Activated CD8-positive, alpha-beta memory T cell treated with anti-CD3 and anti-CD28 coated beads, Interleukin-2, amount 10 ng/mL, durations not matched to agents 7 days and 5 days (primary cell): ENCODE results near the gene TAS2R39. TPM values are rescaled to one million over a fixed set of nuclear protein-coding genes. Genes with fewer than 3 reads are reported as not detected.
A peak's percentile ranks its signal among the peaks of the same experiment; 100 is the strongest.
"Not testable (repeated sequence)": the region's sequence is repeated elsewhere in the genome, so short reads cannot be mapped to it uniquely, and the experiment has no call there.

Source experiments
- ATAC-seq: fragments of 150-1000 bp; cut with Tn5 transposase; one replicate; pipeline ENCODE4 v1.10.0; 2021; ENCODE audit warnings: moderate library complexity
- CTCF ChIA-PET: fragments of 350-600 bp; sonication (Branson Sonifier 250); formaldehyde crosslinking; loops from one replicate; lab custom pipeline; 2021; ENCODE audit warnings: antibody characterized with exemption; lab: Charles Lee
- DNase-seq: peaks from one replicate; pipeline ENCODE4 v3.0.0-alpha.2; 2020
- H3K27ac Mint-ChIP-seq: one replicate; pipeline ENCODE4 v1.8.0; 2021; ENCODE audit warnings: mild to moderate bottlenecking, mixed read lengths
- H3K27me3 Mint-ChIP-seq: one replicate; pipeline ENCODE4 v1.8.0; 2021; ENCODE audit warnings: mixed read lengths
- H3K36me3 Mint-ChIP-seq: one replicate; pipeline ENCODE4 v1.8.0; 2021; ENCODE audit warnings: mild to moderate bottlenecking, mixed read lengths
- H3K4me1 Mint-ChIP-seq: one replicate; pipeline ENCODE4 v1.8.0; 2021; ENCODE audit warnings: mixed read lengths
- H3K4me3 Mint-ChIP-seq: one replicate; pipeline ENCODE4 v1.8.0; 2021; ENCODE audit warnings: mild to moderate bottlenecking, moderate library complexity, mixed read lengths
- H3K9me3 Mint-ChIP-seq: one replicate; pipeline ENCODE4 v1.8.0; 2022; ENCODE audit warnings: low read depth, mixed read lengths
- total RNA-seq, 2 experiments: library from RNA; stranded (reverse); gene quantifications; one replicate each; pipeline ENCODE4 v1.2.3, GENCODE V29; 2021

Gene TAS2R39
- total RNA-seq, 2 experiments from 2014 or later = not detected

GRCh38 chr7:143193880-143194279, 10.7 kb downstream of the TAS2R39 start:
- ATAC-seq (no peak), DNase-seq (no peak)
- Mint-ChIP-seq H3K27ac (no peak overlapping the region), H3K4me3 (no peak overlapping the region), H3K36me3 (no peaks in the 10 kb centered on the region), H3K27me3 (peaks cover 17% of the 10 kb centered on the region), H3K4me1 (no peaks in the 10 kb centered on the region), H3K9me3 (no peaks in the 10 kb centered on the region)
- CTCF ChIA-PET = no interaction called here

- no peaks in the 10 kb centered on the region for H3K9me3 Mint-ChIP-seq
- H3K27me3 Mint-ChIP-seq = peaks cover 34% of the 10 kb centered on the region
- H3K4me3 Mint-ChIP-seq = no peak overlapping the region
- CTCF ChIA-PET = no interaction called here
- H3K36me3 Mint-ChIP-seq = no peaks in the 10 kb centered on the region
- ATAC-seq (no peak), DNase-seq (no peak)
- H3K4me1 Mint-ChIP-seq = no peaks in the 10 kb centered on the region
- H3K27ac Mint-ChIP-seq = no peak overlapping the region
These were observed 15.8 kb downstream of the TAS2R39 start for GRCh38 chr7:143199040-143199439.

DNA sequence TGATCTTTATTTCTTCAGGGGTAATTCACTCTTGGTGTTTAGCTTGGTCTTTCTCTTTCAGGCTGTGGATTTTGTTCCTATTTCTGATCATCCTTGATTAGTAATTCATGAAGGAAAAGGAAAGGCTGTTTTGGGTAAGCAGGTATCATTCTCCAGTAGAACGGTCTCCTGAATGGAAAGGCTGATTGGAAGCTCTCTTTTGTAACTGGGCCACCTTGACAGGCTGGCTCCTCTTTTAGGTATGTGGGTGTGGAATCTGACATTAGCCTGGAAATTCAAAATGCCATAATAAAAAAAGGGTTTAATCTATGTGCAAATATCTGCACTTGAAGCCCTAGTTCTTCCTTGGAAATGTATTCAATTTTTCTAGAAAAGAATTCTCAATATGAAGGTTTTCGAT, 18.9 kb downstream of the TAS2R39 start:
- ATAC-seq (no peak), DNase-seq (no peak)
- H3K4me1 Mint-ChIP-seq = peaks cover 11% of the 10 kb centered on the region
- CTCF ChIA-PET = interaction anchor here (1.1 to 1.2 kb wide), 3 partner anchors 13 to 342 kb away, joined by 3 to 6 read pairs (median 3); no protein-coding TSS in a partner anchor
- no peak overlapping the region for H3K4me3 Mint-ChIP-seq
- peaks cover 37% of the 10 kb centered on the region for H3K27me3 Mint-ChIP-seq
- no peak overlapping the region for H3K27ac Mint-ChIP-seq
- H3K36me3 Mint-ChIP-seq = no peaks in the 10 kb centered on the region
- H3K9me3 Mint-ChIP-seq = no peaks in the 10 kb centered on the region

DNA sequence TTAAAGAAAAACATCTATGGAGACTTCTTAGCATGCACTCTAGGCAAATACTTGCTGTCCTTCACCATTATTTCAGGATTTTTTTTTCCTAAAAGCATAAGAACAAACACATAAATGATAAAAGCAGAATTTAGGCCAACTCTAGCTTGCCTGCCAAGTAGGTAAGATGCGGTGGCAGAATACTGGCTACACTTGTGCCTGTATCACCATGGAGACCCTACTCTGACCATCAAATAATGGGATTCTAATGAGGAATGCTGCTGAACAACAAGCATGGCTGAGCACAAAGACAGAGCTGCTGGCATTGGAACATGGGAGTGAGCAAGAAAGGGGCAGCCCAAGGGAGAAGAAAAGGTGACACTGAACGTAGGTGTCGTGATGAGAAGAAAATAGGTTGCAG, 20.2 kb downstream of the TAS2R39 start:
- Mint-ChIP-seq H3K27me3 (peaks cover 30% of the 10 kb centered on the region), H3K9me3 (no peaks in the 10 kb centered on the region), H3K4me1 (peaks cover 11% of the 10 kb centered on the region), H3K36me3 (no peaks in the 10 kb centered on the region), H3K4me3 (no peak overlapping the region), H3K27ac (no peak overlapping the region)
- ATAC-seq (no peak), DNase-seq (no peak)
- CTCF ChIA-PET = interaction anchor here (1.1 to 3.9 kb wide), 2 partner anchors 11 to 13 kb away, joined by 3 to 24 read pairs; no protein-coding TSS in a partner anchor

DNA sequence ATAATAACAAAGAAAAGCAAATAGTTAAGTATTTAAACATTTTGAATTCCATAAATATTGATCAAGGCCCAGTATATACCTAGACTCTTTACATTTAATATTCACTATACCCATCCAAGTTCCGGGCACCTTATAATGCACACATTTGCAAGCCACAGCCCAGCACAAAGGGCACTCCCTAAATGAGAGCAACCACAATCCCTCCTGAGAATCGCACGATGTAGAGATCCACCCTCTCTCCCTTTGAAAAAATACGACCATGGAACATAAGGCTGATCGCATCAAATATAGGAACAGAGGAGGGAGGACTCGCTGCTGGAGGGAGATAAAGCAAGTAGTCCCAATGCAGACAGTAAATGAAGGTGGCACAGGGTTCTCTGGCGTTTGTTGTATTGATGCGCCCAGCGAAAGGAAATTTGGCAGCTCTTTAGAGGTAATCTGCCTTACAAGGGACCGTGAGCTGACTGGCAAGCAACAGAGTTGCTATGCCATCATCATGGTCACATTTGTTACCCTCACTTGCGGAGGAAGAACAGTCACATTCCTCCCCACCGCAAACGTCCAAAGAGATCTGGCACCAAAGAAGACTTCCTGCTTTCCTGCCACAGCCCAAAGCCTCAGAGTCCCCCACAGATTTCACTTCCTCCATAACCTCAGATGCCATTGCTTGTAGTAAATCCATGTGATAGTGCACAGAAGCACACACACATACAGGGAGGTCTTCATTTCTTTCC, 22.5 kb downstream of the TAS2R39 start:
- H3K36me3 Mint-ChIP-seq = no peaks in the 10 kb centered on the region
- H3K27ac Mint-ChIP-seq = no peak overlapping the region
- ATAC-seq (peak; percentile 63), DNase-seq (peak; percentile 55)
- H3K27me3 Mint-ChIP-seq = peaks cover 17% of the 10 kb centered on the region
- CTCF ChIA-PET = interaction anchor here (1.0 to 3.9 kb wide), 3 partner anchors 9 to 198 kb away, joined by 3 to 24 read pairs (median 5); no protein-coding TSS in a partner anchor
- H3K4me1 Mint-ChIP-seq = peaks cover 11% of the 10 kb centered on the region
- H3K9me3 Mint-ChIP-seq = no peaks in the 10 kb centered on the region
- H3K4me3 Mint-ChIP-seq = no peak overlapping the region

DNA sequence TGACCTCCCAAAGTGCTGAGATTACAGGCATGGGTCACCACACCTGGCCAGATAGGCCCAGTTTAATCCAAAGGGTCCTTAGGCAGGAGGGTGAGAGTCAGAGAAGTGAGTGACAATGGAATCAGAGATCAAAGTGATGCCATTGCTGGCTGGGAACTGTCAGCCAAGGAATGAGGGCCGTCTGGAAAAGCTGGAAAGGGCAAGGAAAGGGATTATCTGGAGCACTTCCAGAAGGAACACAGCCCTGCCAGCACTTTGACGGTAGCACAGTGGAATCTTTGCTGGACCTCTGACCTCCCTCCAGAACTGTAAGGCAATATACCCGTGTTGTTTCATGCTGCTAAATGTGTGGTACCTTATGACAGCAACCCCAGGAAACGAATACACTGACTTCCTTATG, 27.3 kb downstream of the TAS2R39 start:
- no peak for DNase-seq
- Mint-ChIP-seq H3K4me3 (no peak overlapping the region), H3K4me1 (peaks cover 8% of the 10 kb centered on the region), H3K27ac (no peak overlapping the region), H3K36me3 (no peaks in the 10 kb centered on the region), H3K9me3 (no peaks in the 10 kb centered on the region), H3K27me3 (no peaks in the 10 kb centered on the region)
- no peak for ATAC-seq
- CTCF ChIA-PET = no interaction called here

DNA sequence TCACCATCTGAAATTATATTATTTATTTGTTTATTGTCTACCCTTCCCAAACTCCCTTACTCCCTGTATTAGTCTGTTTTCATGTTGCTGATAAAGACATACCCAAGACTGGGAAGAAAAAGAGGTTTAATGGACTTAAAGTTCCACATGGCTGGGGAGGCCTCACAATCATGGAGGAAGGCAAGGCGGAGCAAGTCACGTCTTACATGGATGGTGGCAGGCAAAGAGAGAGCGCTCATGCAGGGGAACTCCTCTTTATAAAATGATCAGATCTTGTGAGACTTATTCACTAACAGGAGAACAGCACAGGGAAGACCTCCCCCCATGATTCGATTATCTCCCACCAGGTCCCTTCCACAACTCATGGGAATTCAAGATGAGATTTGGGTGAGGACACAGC, 30.3 kb downstream of the TAS2R39 start:
- H3K27ac Mint-ChIP-seq, H3K4me1 Mint-ChIP-seq, ATAC-seq, H3K27me3 Mint-ChIP-seq, H3K4me3 Mint-ChIP-seq, H3K36me3 Mint-ChIP-seq, DNase-seq, H3K9me3 Mint-ChIP-seq: not testable (repeated sequence)
- CTCF ChIA-PET = interaction anchor here (1.9 to 9.2 kb wide), 5 partner anchors 191 to 371 kb away, joined by 4 to 276 read pairs (median 10); partner anchors contain the start of gene EPHB6

DNA sequence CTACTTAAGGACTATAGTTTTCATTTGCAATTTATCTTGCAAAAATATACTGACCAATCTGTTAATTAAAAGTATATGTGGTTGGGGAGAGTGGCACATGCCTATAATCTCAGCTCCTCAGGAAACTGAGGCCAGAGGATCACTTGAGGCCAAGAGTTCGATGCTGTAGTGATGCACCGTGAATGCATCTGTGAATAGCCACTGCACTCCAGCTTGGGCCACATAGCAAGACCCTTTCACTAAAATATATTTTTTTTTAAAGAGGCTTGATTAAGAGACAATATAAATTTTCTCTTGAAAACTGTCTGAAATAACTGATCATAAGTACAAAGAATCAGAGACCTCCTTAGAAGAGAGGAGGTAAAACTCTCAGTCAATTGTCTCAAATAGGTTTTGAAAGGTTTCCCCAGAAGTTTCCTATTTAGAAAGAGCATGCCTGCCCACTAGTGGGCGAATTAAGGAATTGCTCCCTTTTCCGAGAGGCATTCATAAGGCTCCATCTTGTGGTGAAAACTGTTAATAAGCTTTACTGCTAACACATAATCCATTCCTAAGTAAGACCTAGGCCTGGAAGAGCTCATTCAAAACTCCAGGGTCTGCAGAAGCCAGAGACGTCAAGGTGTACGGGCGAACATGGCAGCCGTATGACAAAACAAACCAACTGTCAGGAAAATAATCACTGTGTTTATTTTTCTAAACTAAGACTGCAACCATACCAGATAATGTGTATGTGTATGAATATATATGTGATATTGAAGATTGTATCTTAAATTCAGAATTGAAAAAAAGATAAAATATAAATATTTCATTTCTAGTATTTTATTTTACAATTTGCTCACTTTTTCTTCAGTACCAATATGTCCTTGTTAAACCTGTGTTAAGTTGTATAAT, 31.8 kb downstream of the TAS2R39 start:
- ATAC-seq = peak; percentile 85
- Mint-ChIP-seq H3K27me3 (peaks cover 15% of the 10 kb centered on the region), H3K36me3 (no peaks in the 10 kb centered on the region), H3K27ac (no peak overlapping the region), H3K4me1 (no peaks in the 10 kb centered on the region), H3K9me3 (no peaks in the 10 kb centered on the region), H3K4me3 (no peak overlapping the region)
- CTCF ChIA-PET = interaction anchor here (0.6 to 9.2 kb wide), 72 partner anchors 9 to 1240 kb away, joined by 3 to 276 read pairs (median 4); partner anchors contain the start of genes CASP2, EPHA1, EPHB6 and GSTK1
- peak; percentile 72 for DNase-seq

GRCh38 chr7:143216151-143216550, 32.9 kb downstream of the TAS2R39 start:
- H3K27ac Mint-ChIP-seq = no peak overlapping the region
- CTCF ChIA-PET = interaction anchor here (1.0 to 9.2 kb wide), 12 partner anchors 8 to 857 kb away, joined by 3 to 276 read pairs (median 4); no protein-coding TSS in a partner anchor
- H3K27me3 Mint-ChIP-seq = peaks cover 15% of the 10 kb centered on the region
- H3K36me3 Mint-ChIP-seq = no peaks in the 10 kb centered on the region
- H3K4me3 Mint-ChIP-seq = no peak overlapping the region
- ATAC-seq = no peak
- no peaks in the 10 kb centered on the region for H3K4me1 Mint-ChIP-seq
- DNase-seq = no peak
- no peaks in the 10 kb centered on the region for H3K9me3 Mint-ChIP-seq

GRCh38 chr7:143216686-143217085, 33.5 kb downstream of the TAS2R39 start:
- no peaks in the 10 kb centered on the region for H3K9me3 Mint-ChIP-seq
- CTCF ChIA-PET = interaction anchor here (1.0 to 9.2 kb wide), 5 partner anchors 14 to 720 kb away, joined by 3 to 276 read pairs (median 3); no protein-coding TSS in a partner anchor
- H3K4me3 Mint-ChIP-seq = no peak overlapping the region
- no peak for ATAC-seq
- H3K36me3 Mint-ChIP-seq = no peaks in the 10 kb centered on the region
- DNase-seq = no peak
- no peak overlapping the region for H3K27ac Mint-ChIP-seq
- H3K4me1 Mint-ChIP-seq = no peaks in the 10 kb centered on the region
- H3K27me3 Mint-ChIP-seq = peaks cover 19% of the 10 kb centered on the region

GRCh38 chr7:143217806-143218205, 34.6 kb downstream of the TAS2R39 start:
- CTCF ChIA-PET = interaction anchor here (0.9 to 9.2 kb wide), 4 partner anchors 23 to 721 kb away, joined by 3 to 276 read pairs (median 4); no protein-coding TSS in a partner anchor
- H3K4me3 Mint-ChIP-seq = no peak overlapping the region
- H3K4me1 Mint-ChIP-seq = no peaks in the 10 kb centered on the region
- no peaks in the 10 kb centered on the region for H3K9me3 Mint-ChIP-seq
- peaks cover 28% of the 10 kb centered on the region for H3K27me3 Mint-ChIP-seq
- no peak overlapping the region for H3K27ac Mint-ChIP-seq
- ATAC-seq (no peak), DNase-seq (no peak)
- H3K36me3 Mint-ChIP-seq = no peaks in the 10 kb centered on the region

DNA sequence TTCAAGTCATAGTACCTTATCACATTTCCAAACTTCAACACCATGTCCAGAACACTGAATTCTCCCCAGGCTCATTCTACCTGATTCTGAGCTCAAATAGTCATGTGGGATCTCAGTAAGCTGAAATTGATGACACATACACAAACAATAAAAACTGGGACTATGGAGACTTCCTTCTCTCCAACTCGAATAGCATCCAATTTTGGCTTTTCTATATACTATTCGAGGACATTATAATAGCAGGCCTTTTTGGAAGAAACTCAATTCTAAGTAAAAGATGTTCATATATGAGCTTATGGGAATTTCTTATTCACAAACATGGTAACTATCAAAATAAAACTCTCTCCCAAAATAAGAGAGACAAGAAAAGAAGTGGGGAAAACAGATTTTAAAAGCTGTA, 38.1 kb downstream of the TAS2R39 start:
- peaks cover 41% of the 10 kb centered on the region for H3K27me3 Mint-ChIP-seq
- no peak for DNase-seq
- no peak for ATAC-seq
- CTCF ChIA-PET = interaction anchor here (0.7 to 9.2 kb wide), 2 partner anchors 19 to 215 kb away, joined by 3 to 276 read pairs; no protein-coding TSS in a partner anchor
- no peaks in the 10 kb centered on the region for H3K9me3 Mint-ChIP-seq
- no peaks in the 10 kb centered on the region for H3K4me1 Mint-ChIP-seq
- H3K27ac Mint-ChIP-seq = no peak overlapping the region
- no peaks in the 10 kb centered on the region for H3K36me3 Mint-ChIP-seq
- H3K4me3 Mint-ChIP-seq = no peak overlapping the region

DNA sequence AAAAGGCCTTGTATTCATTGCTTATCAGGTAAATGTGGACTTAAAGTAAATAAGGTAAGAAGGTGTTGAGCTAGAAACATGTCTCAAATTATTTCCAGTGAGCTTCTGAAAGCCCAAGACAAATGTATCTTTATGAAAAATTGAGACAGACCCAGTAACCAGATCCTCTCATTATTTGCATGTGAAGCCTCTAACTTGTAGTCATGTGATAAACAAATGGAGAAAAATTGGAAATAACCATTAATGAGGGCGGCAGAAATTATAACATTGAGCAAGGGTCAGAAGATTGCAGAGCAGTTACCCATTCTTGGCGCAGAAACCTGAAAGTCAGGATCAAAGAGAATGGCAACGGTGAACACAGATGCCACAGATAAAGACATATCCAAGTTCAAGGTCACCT, 38.5 kb downstream of the TAS2R39 start, which contains the start of gene TAS2R40:
Gene TAS2R40, plus strand, starts transcription at position 301 of the 400 bp plus-strand sequence. Its CDS starts 42 bp downstream, at position 343.
- Mint-ChIP-seq H3K4me3 (no peak within 1 kb of the TSS), H3K4me1 (no peaks in the 10 kb centered on the region), H3K9me3 (no peaks in the 10 kb centered on the region), H3K27me3 (peaks cover 41% of the 10 kb centered on the region), H3K27ac (no peak within 1 kb of the TSS), H3K36me3 (no peaks in the 10 kb centered on the region)
- CTCF ChIA-PET = interaction anchor here (0.7 to 9.2 kb wide), 2 partner anchors 19 to 215 kb away, joined by 3 to 276 read pairs; no protein-coding TSS in a partner anchor
- no peak for DNase-seq
- no peak for ATAC-seq
